ENCODE measurements around the gene UVRAG.

DNA sequence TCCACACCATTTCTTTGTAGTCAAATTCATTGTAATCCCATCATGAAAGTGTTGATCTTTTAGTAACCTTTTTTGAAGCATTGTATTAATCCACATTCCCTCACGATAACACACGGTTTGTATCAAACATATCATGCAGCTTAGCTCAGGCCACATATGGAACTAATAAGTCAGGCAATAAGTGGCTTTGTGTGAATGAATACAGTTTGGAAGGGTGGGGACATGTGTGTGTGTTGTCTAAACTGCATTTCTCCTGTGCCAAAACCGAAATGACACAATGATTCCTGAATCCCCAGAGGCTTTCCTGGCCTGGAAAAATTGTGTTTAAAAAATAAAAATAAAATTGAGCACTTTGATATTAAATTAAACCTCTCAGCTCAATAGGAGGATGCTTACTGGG lies 293.0 kb downstream of the UVRAG start:
- TF ChIP-seq POLR2AphosphoS5 (IDR thresholded peaks at IDR 0.05; ENCODE audit: low read depth): no peak
- no peak for TF ChIP-seq CTCF (IDR thresholded peaks at IDR 0.05; ENCODE audit: insufficient read depth, low read length)
- no peak for TF ChIP-seq GABPA (IDR thresholded peaks at IDR 0.05; ENCODE audit: low read depth)
- TF ChIP-seq, protein P1, sequence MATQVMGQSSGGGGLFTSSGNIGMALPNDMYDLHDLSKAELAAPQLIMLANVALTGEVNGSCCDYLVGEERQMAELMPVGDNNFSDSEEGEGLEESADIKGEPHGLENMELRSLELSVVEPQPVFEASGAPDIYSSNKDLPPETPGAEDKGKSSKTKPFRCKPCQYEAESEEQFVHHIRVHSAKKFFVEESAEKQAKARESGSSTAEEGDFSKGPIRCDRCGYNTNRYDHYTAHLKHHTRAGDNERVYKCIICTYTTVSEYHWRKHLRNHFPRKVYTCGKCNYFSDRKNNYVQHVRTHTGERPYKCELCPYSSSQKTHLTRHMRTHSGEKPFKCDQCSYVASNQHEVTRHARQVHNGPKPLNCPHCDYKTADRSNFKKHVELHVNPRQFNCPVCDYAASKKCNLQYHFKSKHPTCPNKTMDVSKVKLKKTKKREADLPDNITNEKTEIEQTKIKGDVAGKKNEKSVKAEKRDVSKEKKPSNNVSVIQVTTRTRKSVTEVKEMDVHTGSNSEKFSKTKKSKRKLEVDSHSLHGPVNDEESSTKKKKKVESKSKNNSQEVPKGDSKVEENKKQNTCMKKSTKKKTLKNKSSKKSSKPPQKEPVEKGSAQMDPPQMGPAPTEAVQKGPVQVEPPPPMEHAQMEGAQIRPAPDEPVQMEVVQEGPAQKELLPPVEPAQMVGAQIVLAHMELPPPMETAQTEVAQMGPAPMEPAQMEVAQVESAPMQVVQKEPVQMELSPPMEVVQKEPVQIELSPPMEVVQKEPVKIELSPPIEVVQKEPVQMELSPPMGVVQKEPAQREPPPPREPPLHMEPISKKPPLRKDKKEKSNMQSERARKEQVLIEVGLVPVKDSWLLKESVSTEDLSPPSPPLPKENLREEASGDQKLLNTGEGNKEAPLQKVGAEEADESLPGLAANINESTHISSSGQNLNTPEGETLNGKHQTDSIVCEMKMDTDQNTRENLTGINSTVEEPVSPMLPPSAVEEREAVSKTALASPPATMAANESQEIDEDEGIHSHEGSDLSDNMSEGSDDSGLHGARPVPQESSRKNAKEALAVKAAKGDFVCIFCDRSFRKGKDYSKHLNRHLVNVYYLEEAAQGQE (IDR thresholded peaks at IDR 0.05; ENCODE audit: insufficient replicate concordance, low read depth): no peak
- no peak for TF ChIP-seq SPI1 (IDR thresholded peaks at IDR 0.05; ENCODE audit: borderline replicate concordance, low read depth)

Measured in HL-60 (cell line).